CD4-positive, alpha-beta T cell treated with Interferon alpha-2 for 1 hour (primary cell): ENCODE results near the gene LMAN2.
A peak's percentile ranks its signal among the peaks of the same experiment; 100 is the strongest.
"Not testable (repeated sequence)": the region's sequence is repeated elsewhere in the genome, so short reads cannot be mapped to it uniquely, and the experiment has no call there.

Experiments
- DNase-seq, 2 donors: peaks; one replicate each; pipeline ENCODE4 v3.0.0-alpha.2; 2020 to 2022

LMAN2 gene

DNA sequence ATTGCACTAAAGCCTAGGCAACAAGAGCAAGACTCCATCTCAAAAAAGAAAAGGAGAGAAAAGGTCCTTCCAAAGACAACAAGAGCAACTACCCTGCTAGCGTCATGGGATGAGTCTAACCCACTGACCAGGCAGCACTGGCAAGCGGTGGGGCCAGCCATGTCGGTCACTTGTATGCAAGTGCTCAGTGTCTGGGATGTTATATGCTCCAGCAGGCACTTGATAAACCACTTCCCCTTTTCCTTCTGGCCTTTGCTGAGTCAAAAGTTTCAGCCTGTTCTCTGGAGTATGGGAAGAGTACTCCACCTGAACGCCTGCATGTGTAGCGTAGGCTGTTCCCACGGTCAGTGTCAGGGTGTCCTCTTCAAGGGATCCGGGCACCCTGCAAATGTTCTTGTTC, 30.6 kb downstream of the LMAN2 start:
- no peak for DNase-seq

DNA sequence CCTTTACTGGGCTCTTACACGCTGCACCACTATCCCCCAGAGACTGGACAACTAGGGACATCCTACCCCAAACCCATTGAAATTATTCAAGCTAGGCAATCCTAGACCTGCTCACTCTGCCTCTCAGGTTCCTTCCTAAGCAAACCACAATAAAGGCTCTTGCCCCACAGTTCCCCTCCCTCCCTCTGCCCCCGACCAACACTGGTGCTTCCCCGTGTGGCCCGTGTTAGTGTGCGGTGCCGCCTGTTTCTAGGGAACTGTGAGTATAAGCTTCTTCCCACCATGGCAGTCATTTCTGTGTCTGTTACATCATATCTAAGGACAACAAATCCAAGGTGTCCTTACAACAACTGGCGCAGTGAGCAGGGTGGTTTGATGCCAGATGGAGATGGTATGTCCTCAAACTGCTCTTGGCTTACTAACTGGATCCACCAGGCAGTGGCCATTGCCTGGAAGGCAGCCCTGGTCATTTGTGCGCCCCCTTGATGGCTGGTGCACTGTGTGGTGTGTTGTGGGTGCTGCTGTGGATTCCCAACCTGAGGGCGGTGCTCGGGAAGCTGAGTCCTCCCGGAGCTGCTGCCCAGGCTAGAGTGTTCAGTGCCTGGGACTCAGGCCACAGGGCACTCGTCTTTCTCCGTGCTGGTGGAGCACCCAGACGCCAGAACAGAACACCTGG, 31.4 kb downstream of the LMAN2 start:
- no peak for DNase-seq

GRCh38 chr5:177317959-177318377, 33.5 kb downstream of the LMAN2 start:
- peak; percentile 76 to 81 for DNase-seq

DNA sequence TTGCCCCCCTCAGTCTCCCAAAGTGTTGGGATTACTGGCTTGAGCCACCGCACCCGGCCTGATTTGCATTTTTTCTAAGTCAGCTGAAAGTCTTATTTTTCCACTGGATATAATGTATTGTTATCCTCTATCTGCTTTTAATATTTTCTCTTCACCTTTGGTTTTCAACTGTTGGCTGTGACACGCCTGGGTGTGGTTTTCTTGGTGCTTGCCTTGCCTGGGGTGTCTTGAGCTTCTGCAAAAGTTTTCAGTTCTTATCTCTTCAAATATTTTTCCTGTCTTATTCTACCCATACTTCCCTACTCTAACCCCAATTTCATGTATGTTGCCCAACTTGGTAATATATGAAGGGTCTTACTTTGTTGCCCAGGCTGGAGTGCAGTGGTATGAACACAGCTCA, 35.5 kb downstream of the LMAN2 start:
- no peak for DNase-seq

GRCh38 chr5:177315411-177315810, 36.1 kb downstream of the LMAN2 start:
- no peak for DNase-seq

DNA sequence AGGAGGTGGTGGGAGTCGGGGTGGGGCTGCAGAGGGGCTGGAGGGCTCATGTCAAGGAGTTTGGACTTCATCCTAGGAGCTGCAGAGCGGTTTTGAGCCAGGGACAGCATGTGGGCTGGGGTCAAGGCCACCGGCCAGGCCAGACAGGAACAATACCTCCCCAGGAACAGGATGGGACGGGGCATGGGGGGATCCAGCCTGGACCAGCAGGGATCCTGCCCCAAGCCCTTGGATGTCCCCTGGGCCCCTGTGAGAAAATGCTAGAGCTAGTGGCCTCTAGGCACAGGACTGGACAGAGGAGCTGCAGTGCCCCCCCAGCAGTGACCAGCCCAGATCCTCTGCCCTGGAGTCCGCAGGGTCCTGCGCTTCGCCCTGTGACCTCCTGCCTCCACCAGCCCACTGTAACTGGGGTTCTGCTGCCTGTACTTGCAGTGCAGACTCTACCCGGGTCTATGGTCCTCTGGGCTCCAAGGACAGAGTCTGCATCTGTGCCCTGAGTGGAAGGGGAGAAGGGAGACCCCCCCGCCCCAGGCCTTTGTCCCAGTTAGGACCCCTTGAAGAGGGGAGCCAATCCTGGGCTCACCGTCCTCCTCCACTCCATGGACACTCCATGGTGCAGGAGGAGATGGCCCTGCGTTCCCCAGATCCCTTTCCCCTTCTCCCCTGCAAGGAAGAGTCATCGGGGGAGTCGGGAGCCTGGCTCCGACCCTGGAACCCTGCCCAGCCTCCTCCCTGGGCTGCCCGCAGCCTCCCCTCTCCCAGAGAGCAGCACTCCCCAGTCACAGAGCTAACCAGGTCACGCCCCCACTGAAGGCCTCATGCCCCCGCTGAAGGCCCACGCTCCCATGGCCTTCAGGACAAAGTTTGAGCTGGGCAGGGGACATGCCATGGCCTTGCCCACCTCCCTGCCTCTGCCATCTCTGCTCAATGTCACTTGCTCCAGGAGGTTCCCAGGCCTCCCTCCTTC, 36.8 kb downstream of the LMAN2 start:
- no peak for DNase-seq

- DNase-seq = no peak
These were observed 37.8 kb downstream of the LMAN2 start for GRCh38 chr5:177313561-177314259.

GRCh38 chr5:177312649-177313181, 38.8 kb downstream of the LMAN2 start:
- no peak for DNase-seq

DNA sequence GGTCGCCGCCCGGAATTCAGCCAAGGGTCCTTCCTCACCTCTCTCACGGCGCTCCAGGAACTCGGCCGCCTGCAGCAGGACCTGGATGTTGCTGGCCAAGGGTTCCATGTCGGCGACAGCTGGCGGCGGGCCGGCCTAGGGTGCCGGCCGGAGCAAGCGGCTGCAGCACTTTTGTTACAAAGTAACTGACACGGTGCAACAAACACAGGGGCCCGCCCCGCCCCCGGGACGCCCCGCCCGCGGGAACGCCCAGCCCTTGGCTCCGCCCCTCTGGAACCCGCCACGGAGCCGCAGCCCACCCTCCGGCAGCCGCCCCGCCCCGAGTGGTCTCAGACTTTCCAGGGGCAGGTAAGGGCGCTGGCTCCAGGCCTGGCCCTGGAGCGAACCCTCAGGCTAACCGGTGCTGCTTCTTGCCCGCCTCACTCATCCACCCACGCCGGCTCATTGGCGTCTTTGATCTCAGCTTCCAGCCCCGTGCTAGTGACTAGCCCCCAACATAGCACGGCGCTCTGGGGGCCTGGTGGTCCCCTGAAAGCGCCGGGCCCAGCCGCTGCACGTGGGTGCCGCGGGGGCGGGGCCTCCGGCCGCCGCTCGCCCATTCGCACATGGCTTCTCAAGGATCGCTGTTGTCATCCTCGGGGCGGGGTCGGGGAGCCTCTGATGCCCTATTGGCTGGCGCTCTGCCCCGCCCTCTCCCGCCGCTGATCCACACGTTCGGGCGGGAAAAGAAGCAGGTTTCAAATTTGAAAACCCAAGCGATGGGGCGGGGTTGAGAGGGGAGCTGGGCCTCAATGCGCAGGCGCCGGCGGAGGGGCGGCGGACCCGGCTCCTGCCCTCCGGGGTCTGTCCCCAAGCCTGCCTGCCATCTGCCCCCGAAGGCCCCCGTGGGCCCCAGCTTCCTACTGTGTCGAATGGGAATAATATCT, 39.5 kb downstream of the LMAN2 start, which contains the start of gene MXD3:
MXD3 (minus strand) TSS at position 176 of the 926 bp plus-strand sequence; CDS start at position 108, 68 bp downstream.
- DNase-seq = peak; percentile 96

- no peak for DNase-seq
These were observed 40.1 kb downstream of the LMAN2 start for GRCh38 chr5:177311392-177311722.

GRCh38 chr5:177310757-177311391, 40.6 kb downstream of the LMAN2 start:
- peak in 1 of 2 donors; percentile 48 for DNase-seq

- DNase-seq = no peak
These were observed 41.1 kb downstream of the LMAN2 start for GRCh38 chr5:177310332-177310731.

- peak; percentile 75 to 82 for DNase-seq
These were observed 41.9 kb downstream of the LMAN2 start for GRCh38 chr5:177309351-177310191.

DNA sequence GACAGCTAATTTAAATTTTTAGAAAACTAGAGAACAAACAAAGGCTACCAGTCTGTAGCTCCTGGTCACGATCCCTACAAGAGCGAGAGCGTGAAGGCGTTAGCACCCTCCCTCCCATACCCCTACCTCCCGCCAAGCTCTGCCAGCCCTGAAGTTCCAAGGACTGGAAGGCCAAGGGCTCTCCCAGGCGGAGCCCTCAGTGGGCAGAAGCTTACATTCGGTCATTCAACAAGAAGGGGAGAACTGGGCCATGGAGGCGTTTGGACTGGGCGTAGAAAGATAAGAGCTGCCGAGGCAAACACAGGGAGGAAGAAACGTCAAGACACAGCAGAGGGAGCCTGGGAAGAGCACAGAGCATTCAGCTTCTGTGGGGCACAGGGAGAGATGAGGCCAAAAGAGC, 42.7 kb downstream of the LMAN2 start:
- no peak for DNase-seq

DNA sequence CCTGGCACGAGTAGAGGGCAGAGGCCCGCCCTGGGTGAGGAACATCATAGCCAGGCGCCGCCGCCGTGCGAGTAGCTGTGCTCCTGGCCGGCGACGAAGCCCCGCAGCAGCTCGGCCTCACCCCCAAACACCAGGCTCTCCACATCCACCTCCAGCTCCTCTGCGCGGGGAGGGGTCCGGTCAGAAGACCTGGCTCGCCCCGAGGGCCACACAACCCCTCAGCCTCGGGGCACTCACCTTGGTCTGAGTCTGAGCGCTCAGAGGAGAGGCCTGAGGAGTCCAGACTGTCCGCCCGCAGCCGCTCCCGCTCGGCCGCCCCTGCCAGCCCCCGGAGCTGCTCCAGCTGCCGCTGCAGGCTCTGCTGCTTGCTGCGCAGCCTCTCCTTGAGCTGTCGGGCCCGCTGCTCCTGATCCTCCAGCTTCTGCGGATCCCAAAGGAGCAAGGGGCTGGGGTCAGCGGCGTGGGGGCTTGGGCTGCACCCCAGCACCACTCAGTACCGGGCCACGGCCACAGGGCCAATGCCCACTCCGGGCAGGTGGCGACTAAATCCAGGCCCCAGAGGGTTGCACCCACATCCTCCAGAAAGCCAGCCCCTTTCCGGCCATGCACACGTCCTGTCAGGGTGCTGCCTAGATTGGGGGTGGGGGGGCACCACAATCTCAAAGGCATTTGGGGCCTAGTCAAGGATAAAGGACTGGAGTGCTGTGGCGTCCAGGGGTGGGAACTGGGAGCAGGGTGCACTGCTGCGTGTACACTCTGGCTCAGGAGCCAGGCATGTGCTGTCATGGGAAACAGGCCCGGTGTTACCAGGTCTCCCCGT, 43.7 kb downstream of the LMAN2 start:
- DNase-seq = no peak

- peak; percentile 55 to 69 for DNase-seq
These were observed 44.6 kb downstream of the LMAN2 start for GRCh38 chr5:177306674-177307543.

DNA sequence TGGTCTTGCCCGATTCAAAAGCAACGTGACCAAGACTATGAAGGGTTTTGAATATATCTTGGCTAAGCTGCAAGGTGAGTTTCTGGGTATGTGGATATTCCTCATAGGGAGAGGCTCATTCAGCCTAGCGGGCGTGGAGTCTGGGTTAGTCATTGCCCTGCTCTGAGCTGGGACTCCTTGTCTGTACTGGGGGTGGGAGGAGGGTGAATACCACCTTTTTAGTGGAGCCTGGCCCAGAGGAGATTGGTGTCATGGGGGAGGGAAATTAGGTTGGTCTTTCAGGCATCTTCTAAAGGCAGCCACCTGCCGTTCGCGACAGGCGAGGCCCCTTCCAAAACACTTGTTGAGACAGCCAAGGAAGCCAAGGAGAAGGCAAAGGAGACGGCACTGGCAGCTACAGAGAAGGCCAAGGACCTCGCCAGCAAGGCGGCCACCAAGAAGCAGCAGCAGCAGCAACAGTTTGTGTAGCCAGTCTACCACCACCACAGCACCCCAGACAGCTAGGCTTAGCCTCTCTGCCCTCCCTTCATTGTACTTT, 45.3 kb downstream of the LMAN2 start:
- not testable (repeated sequence) for DNase-seq
